Stimulated activated naive CD4-positive, alpha-beta T cell (primary cell): Measurements from ENCODE around the gene ADAMTS4.

Experiments
- DNase-seq, 6 experiments: peaks; one replicate each; lab custom pipeline; 2025; lab: John Stamatoyannopoulos, UW

Gene ADAMTS4

DNA sequence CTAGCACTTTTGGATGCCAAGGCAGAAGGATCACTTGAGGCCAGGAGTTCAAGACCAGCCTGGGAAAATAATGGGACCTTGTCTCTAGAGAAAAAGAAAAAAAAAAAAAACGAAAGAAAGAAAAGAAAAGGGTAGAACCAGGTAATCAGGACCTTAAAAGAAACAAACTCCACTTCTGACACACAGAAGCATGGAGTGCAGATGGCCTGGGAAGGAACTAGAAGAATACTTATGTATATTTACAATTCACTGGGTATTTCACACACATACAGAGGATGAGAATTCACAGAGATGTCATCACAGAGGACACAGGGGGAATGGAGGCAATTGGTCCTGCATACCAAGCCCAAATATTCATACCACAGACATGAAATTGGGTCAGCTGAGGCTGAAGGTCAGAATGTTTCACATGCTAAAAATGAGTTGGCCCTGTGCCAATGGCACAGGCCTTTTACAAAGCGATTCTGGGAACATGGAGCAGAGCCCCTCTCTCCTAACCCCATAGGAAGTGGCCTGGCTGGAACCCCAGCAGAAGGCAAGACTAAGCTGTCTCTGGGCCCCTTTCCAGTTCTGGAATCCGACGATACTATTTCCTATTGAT lies 26.0 kb downstream of the ADAMTS4 start:
- no peak for DNase-seq

DNA sequence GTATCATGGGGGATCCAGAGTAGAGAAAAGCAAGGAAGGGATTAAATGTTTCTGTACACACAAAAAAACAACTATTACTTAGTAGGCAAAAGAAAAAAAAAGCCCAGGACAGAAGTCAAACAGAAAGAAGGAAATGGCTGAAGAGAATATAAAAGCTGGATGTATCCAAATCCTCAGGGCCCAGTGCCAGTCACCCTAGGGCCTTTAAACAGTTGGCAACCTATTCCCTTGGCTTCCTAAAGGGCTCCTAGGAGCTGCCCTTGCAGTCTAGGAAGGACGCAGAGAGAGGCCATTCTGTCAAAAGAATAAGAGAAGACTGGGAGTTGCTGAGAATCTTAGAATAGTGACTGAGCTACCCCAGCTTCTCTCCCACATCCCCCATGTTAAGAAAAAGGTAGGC lies 26.5 kb downstream of the ADAMTS4 start:
- no peak for DNase-seq

DNA sequence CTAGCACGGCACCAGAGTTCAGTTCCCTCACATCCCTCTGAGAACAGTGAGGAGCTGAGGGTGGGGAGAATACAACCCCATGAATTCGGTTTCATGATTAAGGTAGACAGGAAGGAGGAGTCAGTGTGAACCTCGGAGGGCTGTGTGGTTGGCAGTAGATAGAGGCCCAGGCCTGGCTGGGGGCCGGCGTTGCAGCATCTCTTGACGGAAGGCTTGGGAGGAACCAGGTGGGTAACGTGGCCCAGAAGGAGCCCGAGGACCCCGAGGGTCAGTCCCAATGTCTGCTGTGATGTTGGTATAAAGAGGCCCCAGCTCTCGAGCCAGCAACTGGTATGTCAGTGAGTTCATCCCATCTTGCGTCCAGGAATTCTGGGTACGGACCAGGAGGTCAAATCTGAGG lies 27.2 kb downstream of the ADAMTS4 start:
- DNase-seq: no peak

DNA sequence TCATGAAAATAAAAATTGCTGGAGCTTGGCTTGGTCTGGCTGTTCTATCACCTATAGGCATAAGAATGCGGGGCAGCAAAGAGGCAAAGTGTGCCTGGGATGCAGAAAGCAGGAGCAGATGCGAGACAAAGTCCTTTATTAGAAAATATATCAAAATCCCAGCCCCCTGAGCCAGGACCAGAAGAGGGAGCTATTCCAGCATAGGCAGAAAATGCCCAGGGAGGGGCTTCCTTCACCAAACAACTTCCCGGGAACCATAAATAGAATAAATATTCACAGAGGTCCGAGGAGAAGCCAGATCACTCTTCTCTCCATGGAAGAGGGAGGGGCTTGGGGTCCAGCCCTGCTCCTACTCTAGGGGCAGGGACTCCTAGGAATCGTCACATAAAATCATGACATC lies 27.7 kb downstream of the ADAMTS4 start:
- no peak for DNase-seq

DNA sequence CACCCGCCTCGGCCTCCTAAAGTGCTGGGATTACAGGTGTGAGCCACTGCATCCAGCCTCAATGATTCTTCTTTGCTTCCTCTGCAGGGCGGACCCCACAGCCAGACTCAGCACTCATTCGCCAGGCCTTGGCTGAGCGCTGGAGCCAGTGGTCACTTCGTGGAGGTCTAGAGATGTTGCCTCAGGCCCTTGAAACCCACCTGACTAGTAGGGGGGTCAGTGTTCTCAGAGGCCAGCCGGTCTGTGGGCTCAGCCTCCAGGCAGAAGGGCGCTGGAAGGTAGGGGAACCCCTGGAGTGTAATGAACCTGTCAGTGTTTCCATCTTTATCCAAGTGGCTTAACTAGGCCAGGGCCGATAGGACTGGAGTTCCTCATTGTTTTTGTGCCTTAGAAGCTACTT lies 29.9 kb downstream of the ADAMTS4 start:
- DNase-seq: no peak

DNA sequence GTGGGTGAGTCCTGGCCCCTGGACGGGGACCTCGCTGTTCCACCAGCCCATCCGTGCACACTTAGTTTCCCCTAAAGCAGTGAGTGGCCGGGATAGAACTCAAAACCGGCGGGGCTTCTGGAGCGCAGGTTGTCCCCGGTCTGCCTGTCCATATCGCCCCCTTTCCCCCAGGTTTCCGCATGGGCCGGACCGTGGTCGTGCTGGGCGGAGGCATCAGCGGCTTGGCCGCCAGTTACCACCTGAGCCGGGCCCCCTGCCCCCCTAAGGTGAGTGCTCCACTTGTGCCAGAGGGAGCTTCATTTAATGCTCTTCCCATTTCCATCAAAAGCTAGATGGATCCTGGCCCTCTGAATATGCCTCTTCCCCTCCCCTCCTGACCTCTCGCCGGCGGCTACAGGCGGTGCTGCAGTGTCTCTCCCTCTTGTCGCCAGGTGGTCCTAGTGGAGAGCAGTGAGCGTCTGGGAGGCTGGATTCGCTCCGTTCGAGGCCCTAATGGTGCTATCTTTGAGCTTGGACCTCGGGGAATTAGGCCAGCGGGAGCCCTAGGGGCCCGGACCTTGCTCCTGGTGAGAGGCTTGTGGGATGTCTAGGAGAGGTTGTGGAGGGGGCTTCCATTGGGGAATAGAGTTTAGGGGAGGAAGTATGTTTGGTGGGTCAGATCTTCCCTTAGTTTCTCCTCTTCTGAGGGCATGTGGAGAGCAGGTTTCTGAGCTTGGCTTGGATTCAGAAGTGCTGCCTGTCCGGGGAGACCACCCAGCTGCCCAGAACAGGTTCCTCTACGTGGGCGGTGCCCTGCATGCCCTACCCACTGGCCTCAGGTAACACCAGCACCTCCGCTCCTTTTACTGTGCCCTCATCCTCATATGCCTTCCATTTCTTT lies 31.9 kb downstream of the ADAMTS4 start:
- DNase-seq: no peak

DNA sequence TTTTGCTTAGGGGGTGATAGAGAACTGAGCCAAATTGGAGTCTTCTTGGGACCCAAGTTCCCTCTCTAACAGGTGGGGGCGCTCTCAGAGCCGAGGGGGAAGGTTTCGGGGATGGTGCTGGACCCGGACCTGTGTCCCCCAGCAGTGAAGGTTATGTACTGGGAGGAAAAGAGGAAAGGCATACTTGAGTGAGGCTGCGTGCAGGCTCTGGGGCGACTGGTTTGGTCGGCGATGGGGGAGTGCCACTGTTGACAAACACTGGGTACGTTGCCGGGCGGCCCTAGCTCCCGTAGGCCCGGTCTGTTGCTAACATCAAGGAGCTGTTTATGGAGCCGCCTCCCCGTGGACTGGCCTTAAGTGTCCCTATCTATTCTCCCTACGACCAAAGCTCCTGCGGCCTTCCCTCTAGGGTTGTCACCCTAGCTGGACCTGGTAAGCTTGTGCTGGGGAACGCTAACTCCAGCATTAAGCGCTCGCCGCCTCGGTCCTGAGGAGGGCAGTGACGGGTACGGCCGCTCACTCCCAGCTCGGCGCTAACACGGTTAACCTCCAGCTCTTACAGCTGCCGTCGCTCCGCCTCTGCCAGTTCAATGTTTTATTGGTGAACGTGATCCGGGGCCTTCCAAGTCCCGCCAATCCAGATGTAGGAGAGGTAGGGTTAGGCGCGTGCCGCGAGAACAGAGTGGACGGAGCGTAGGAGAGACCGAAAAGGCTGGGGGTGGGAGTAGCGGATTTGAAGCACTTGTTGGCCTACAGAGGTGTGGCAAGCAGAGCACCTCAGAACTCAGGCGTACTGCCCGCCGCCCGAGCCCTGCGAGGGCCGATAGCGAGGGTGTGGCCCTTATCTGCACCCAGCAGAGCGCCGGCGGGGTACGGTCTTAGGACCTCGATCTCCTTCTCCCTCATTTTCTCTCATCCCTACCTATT lies 32.8 kb downstream of the ADAMTS4 start, which contains the start of gene PPOX:
Gene PPOX, plus strand, starts transcription at position 685 of the 927 bp plus-strand sequence. CDS start 422 bp downstream, outside the sequence.
- peak; percentile 86 to 96 (median 92) for DNase-seq

DNA sequence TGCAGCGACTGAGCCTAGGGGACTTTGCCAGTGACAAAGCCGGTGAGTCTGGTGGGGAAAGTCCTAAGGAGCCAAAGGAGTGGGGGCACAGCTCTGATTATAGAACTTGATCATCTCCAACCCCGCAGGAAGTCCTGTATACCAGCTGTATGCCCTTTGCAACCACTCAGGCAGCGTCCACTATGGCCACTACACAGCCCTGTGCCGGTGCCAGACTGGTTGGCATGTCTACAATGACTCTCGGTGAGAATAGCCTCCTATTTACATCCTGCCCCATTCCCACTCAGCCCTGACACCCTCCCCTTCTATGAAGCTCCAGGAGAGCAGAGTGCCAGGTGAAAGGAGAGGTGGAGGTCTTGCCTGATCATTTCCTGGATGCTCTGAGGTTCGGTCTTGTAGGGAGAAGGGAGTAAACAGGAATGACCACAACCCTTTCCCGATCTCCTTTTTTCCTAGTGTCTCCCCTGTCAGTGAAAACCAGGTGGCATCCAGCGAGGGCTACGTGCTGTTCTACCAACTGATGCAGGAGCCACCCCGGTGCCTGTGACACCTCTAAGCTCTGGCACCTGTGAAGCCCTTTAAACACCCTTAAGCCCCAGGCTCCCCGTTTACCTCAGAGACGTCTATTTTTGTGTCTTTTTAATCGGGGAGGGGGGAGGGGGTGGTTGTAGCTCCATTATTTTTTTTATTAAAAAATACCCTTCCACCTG lies 33.8 kb downstream of the ADAMTS4 start:
- no peak for DNase-seq

DNA sequence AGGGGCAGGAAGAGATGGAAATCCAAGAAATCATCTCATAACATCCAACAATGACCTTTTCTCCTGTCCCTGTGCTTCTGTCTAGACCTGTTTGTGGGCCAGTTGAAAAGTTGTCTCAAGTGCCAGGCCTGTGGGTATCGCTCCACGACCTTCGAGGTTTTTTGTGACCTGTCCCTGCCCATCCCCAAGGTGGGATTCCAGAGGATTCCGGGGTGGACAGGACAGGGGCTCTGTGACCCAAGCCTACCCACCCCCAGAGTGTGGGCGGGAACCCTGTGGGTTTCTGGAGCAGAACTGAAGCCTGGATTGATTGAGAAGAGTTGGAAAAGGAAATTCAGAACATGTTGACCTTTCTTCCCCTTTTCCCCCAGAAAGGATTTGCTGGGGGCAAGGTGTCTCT lies 35.1 kb downstream of the ADAMTS4 start:
- DNase-seq: no peak

DNA sequence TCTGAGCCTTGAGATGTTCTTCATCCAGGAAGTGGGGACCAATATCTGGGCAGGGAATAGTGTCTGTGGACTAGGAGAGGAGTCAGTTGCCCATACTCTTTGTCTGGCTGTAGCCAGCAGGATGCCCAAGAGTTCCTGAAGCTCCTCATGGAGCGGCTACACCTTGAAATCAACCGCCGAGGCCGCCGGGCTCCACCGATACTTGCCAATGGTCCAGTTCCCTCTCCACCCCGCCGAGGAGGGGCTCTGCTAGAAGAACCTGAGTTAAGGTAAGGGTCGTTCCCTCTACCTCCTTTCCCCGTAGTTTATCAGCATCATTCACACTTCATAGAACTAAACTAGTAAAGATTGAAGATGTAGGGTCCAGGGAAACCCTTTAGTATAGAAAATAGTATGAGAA lies 36.0 kb downstream of the ADAMTS4 start:
- no peak for DNase-seq

DNA sequence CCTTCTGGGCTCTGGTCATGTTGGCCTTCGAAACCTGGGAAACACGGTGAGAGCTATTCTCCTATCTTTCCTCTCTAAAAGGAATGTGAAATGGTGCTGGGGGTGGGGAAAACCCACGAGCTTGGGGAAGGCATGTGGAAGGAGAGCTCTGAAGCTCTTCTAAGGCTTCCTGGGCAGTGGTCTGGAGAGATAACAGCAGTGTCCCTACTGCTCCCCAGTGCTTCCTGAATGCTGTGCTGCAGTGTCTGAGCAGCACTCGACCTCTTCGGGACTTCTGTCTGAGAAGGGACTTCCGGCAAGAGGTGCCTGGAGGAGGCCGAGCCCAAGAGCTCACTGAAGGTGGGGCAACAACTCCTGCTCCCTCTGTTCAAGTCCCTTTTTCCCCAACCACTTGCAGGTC lies 36.8 kb downstream of the ADAMTS4 start:
- DNase-seq: no peak

DNA sequence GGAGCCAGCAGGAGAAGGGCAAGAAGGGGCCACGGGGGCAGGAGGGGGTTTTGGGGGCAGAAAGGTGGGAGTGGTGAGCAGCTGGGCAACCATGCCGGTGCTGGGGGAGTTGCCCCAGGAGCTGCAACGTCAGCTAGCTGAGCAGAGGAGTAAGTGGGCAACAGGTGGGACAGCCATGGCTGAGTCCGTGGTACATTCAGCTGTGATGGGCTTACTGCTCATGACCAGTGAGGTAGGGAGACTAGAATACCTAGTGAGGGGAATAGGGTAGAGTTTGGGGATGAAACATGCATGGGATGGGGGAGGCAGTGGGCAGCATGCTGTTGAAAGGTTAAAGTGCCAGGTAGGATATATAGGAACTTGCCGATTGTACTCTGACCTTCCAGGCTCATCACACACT lies 37.2 kb downstream of the ADAMTS4 start:
- DNase-seq: no peak

DNA sequence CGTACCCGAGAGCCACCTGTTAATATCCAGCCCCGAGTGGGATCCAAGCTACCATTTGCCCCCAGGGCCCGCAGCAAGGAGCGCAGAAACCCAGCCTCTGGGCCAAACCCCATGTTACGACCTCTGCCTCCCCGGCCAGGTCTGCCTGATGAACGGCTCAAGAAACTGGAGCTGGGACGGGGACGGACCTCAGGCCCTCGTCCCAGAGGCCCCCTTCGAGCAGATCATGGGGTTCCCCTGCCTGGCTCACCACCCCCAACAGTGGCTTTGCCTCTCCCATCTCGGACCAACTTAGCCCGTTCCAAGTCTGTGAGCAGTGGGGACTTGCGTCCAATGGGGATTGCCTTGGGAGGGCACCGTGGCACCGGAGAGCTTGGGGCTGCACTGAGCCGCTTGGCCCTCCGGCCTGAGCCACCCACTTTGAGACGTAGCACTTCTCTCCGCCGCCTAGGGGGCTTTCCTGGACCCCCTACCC lies 38.1 kb downstream of the ADAMTS4 start:
- no peak for DNase-seq

DNA sequence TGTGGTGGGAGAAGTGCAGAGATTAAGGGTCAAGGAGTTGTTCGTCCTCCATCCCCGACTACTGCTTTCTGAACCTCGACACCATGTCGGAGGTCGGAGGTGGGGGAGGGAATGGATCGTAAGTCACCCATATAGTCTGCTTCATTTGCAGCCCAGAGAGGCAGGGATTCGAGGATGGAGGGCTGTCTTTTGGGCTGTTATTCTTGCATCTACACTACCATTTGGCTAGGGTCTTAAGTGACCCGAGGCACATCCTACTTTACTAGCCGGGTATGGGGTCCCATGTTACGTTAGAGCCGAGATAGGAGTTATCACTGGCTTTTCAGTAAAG lies 39.0 kb downstream of the ADAMTS4 start:
- peak in 2 of 6 experiments; percentile 29 to 43 for DNase-seq

DNA sequence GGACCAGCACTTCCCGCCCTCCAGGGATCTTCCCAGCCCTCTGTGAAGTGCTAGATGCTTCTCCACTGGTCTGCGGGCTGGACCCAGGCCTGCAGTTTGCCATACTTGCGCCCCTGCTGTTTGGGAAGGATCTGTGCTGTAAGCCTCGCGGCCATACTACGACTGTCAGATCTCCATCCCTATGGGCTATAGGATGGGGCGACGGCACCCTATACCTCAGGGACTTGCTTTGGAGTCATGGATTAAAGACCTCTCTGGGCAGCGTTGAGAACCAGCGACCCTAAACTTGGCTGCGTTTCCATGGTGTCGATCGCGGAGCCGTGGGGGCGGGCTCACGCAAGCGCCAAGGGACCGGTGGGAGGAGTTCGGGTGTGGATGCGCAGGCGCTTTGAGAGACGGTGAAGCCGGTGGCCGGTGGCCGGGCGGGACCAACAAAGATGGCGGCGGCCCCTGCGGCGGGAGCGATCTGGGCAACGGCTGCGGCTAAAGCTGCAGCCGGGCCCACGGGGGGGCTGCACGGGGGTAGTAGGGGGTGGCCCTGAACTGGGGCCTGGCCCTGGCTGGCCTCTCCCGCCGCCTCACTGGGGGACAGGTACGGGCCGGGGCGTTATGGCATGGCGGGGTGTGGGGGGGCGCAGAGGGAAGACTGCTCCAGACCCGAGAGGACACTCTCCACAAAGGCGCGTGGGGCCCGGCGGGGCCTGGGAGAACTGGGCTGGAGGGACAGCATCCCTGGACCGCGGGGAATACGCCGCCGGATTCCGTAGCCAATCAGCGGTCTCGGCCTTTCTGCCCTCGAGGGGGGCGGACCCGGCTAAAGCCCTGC lies 39.6 kb downstream of the ADAMTS4 start, which contains the start of gene USP21:
Gene USP21, plus strand, starts transcription at position 414 of the 826 bp plus-strand sequence. CDS start 1,141 bp downstream, outside the sequence.
- DNase-seq: peak; percentile 82 to 93 (median 88)

DNA sequence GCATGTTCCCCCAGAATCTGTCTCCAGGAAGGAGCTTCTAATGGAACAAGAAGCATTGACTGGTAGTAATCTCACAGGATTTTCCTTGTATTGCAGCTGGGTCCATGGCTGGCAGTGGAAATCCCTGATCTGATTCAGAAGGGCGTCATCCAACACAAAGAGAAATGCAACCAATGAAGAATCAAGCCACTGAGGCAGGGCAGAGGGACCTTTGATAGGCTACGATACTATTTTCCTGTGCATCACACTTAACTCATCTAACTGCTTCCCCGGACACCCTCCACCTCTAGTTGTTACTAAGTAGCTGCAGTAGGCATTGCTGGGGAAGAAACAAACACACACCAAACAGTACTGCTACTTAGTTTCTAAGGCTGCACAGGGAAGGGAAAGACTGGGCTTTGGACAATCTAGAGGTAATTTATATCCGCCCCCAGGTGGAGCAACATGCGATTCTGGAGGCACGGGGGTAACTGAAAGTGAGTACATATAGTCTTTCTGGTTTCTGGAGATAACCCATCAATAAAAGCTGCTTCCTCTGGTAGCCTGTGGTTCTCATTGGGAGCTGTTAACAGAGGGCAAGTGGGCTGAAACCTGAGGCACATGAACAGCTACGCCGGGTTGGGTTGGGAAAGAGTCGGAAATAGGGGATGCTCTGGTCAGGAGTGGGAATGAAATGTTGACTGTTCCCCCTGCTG lies 40.4 kb downstream of the ADAMTS4 start:
- no peak for DNase-seq

DNA sequence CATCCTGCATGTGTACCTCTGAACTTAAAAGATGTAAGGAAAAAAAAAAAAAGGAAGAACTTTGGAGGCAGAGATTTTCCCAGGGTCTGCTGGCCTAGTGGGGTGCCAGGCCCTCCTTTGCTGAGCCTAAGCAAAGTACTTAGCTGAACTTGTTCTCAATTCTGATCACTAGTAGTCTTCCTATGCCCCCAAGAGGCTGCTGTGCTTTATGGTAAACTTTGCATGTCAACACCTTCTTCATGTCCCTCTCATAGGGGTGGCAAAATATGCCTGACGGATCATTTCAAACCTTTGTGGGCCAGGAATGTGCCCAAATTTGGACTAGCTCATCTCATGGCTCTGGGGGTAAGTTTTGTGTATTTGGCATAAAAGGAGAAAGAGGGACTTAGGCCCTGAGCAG lies 41.0 kb downstream of the ADAMTS4 start:
- DNase-seq: no peak

DNA sequence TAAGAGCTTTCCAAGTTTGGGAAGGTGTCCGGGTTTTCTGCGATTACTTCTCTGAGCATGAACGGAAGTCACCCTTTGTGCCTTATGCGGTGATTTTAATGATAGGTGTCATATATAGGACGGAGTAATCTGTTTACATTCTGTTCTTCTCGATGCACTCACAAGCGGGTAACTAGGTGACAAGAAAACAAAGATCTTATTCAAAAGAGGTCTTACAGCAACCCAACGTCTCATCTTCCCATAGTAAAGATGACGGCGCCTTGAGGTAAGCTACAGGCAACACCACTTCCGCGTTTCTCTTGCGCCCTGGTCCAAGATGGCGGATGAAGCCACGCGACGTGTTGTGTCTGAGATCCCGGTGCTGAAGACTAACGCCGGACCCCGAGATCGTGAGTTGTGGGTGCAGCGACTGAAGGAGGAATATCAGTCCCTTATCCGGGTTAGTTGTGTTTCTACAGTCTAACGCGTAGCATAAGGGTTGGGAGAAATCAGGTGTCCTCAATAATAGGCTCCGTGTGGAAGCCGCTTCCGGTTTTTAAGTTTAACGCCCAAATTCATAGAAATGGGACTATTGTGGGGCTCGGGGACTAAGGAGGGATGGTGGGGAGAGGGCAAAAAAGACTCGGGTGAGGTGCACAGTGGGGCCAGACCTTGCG lies 45.0 kb downstream of the ADAMTS4 start, which contains the start of gene UFC1:
Gene UFC1, plus strand, starts transcription at position 297 of the 656 bp plus-strand sequence. Its CDS starts 20 bp downstream, at position 317.
- DNase-seq: peak; percentile 71 to 91 (median 80)

DNA sequence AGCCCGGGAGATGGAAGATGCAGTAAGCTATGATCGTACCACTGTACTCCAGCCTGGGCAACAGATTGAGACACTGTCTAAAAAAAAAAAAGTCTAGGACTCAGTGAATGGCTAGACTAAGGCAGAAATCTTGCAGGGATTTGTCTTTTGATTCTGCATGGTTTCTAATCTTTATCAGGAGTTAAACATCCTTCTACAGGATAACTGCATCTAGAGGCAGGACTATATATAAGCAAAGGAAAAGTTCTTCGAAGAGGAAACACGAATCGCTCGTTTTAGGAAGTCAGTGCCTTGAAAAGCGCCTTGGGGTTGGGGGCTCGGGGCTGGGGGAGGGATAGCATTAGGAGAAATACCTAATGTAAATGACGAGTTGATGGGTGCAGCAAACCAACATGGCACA lies 45.7 kb downstream of the ADAMTS4 start:
- no peak for DNase-seq
